GM12878 (cell line): ENCODE results near the gene IL10RA. TPM values are rescaled to one million over a fixed set of nuclear protein-coding genes. Genes with fewer than 3 reads are reported as not detected.

ENCODE experiments used
- ATAC-seq: fragments of 200-7000 bp; cut with Tn5 transposase; 3 replicates; pipeline ENCODE4 v1.9.1; 2020; ENCODE audit warnings: mild to moderate bottlenecking, moderate library complexity
- BruUV-seq: library from RNA; stranded (reverse); fragments of 400-500 nt; replicated peaks from 2 replicates; lab custom pipeline; 2021; lab: Mats Ljungman, UMichigan
- CTCF ChIA-PET: fragments of 300-600 bp; sonication (Branson Sonifier 250); formaldehyde crosslinking; extraction: SDS; loops from one replicate; lab custom pipeline; 2021; ENCODE audit warnings: inconsistent platforms; lab: Yijun Ruan, JAX
- POLR2A ChIA-PET: fragments of 350-600 bp; formaldehyde crosslinking; extraction: SDS; loops from one replicate; lab custom pipeline; 2021; ENCODE audit warnings: inconsistent platforms; lab: Charles Lee
- RAD21 ChIA-PET: fragments of 300-600 bp; sonication (Branson Sonifier 250); formaldehyde crosslinking; loops from one replicate; lab custom pipeline; 2023; ENCODE audit warnings: antibody characterized with exemption; ENCODE audit not compliant: unreplicated experiment; lab: Charles Lee
- SMC1A ChIA-PET: fragments of 300-600 bp; sonication (Branson Sonifier 250); formaldehyde crosslinking; loops from one replicate; lab custom pipeline; 2023; ENCODE audit not compliant: unreplicated experiment, uncharacterized antibody; lab: Charles Lee
- DNase-seq: peaks from one replicate; pipeline ENCODE4 v3.0.0-alpha.2; 2011; ENCODE audit warnings: low read depth, low spot score
- FAIRE-seq: peaks from 3 replicates; lab custom pipeline; 2011; peaks lifted over from hg19 to GRCh38; lab: Jason Lieb, UNC
- H2AFZ ChIP-seq: 2 replicates; pipeline ENCODE4 v1.6.0; 2011; ENCODE audit warnings: low read depth, low read length, control low read depth; ENCODE audit not compliant: control insufficient read depth
- H3K27ac ChIP-seq: 2 replicates; pipeline ENCODE4 v1.5.1; 2011; ENCODE audit warnings: control low read depth; ENCODE audit not compliant: control insufficient read depth, insufficient read depth
- H3K27me3 ChIP-seq, 2 experiments: replicated peaks in 1 of 2; 2 replicates each; pipeline versions ENCODE4 v1.6.0 to v1.6.1; 2011; ENCODE audit warnings: low read length in 1 of 2; ENCODE audit not compliant: control insufficient read depth in 2 of 2, insufficient read depth in 2 of 2
- H3K36me3 ChIP-seq, 2 experiments: 2 replicates each; pipeline ENCODE4 v1.5.1; 2011; ENCODE audit warnings: low read length in 1 of 2; ENCODE audit not compliant: control insufficient read depth in 2 of 2, insufficient read depth in 2 of 2
- H3K4me1 ChIP-seq: 2 replicates; pipeline ENCODE4 v1.6.1; 2011; ENCODE audit warnings: mild to moderate bottlenecking, low read length, moderate library complexity, mixed read lengths; ENCODE audit not compliant: control insufficient read depth, insufficient read depth
- H3K4me2 ChIP-seq: 2 replicates; pipeline ENCODE4 v1.6.0; 2011; ENCODE audit warnings: control low read depth; ENCODE audit not compliant: control insufficient read depth, insufficient read depth
- H3K4me3 ChIP-seq: fragments of 200-600 bp; sonication (generic); 2 replicates; pipeline ENCODE4 v1.5.1; 2016
- H3K79me2 ChIP-seq: 2 replicates; pipeline ENCODE4 v1.6.0; 2011; ENCODE audit warnings: low read length; ENCODE audit not compliant: control insufficient read depth, insufficient read depth
- H3K9ac ChIP-seq: 2 replicates; pipeline ENCODE4 v1.8.0; 2011; ENCODE audit warnings: low read length, control low read depth, mixed read lengths; ENCODE audit not compliant: control insufficient read depth, insufficient read depth
- H3K9me3 ChIP-seq: replicated peaks from 3 replicates; pipeline ENCODE4 v1.5.1; 2011; ENCODE audit warnings: mild to moderate bottlenecking, low read length; ENCODE audit not compliant: control insufficient read depth, insufficient read depth
- H4K20me1 ChIP-seq: 2 replicates; pipeline ENCODE4 v1.6.0; 2011; ENCODE audit not compliant: control insufficient read depth, insufficient read depth
- BCL11A ChIP-seq: IDR thresholded peaks from 2 replicates; pipeline ENCODE4 v1.6.1; 2011; ENCODE audit warnings: low read depth, low read length
- BMI1 ChIP-seq: fragments of 450-650 bp; IDR thresholded peaks from 2 replicates; pipeline ENCODE4 v1.6.1; 2016; ENCODE audit warnings: mild to moderate bottlenecking, moderate library complexity, borderline replicate concordance
- CEBPZ ChIP-seq: fragments of 150-350 bp; IDR thresholded peaks from 2 replicates; pipeline ENCODE4 v1.6.1; 2016; ENCODE audit warnings: low read depth, low read length
- CUX1 ChIP-seq: IDR thresholded peaks from 2 replicates; pipeline ENCODE4 v1.6.1; 2012; ENCODE audit warnings: improper control_type of control experiment, low read depth, low read length; ENCODE audit not compliant: insufficient replicate concordance
- E4F1 ChIP-seq: fragments of 450-650 bp; IDR thresholded peaks from 2 replicates; pipeline ENCODE4 v1.6.1; 2018; ENCODE audit warnings: borderline replicate concordance, mild to moderate bottlenecking; ENCODE audit not compliant: partially characterized antibody
- JUNB ChIP-seq: IDR thresholded peaks from 2 replicates; pipeline ENCODE4 v1.6.1; 2016; ENCODE audit warnings: antibody characterized with exemption, mild to moderate bottlenecking
- RAD51 ChIP-seq: fragments of 450-650 bp; IDR thresholded peaks from 2 replicates; pipeline ENCODE4 v1.6.1; 2016; ENCODE audit warnings: moderate library complexity, mild to moderate bottlenecking, inconsistent platforms
- RFX5 ChIP-seq: IDR thresholded peaks from 2 replicates; pipeline ENCODE4 v1.6.1; 2011; ENCODE audit warnings: low read depth, low read length, improper control_type of control experiment
- SREBF2 ChIP-seq: IDR thresholded peaks from 2 replicates; pipeline ENCODE4 v1.6.1; 2012; ENCODE audit warnings: mild to moderate bottlenecking, low read length
- ZNF217 ChIP-seq: fragments of 450-650 bp; IDR thresholded peaks from 2 replicates; pipeline ENCODE4 v1.6.1; 2017; ENCODE audit warnings: antibody characterized with exemption, mild to moderate bottlenecking
- WGBS: methylation state at CpG from one replicate; pipeline ENCODE4 v1.1.6; 2016; ENCODE audit warnings: low lambda C conversion rate; ENCODE audit not compliant: insufficient replicate concordance, insufficient coverage; ENCODE audit errors: missing lambda C conversion rate; 5-methylcytosine and 5-hydroxymethylcytosine counted together
- in situ Hi-C: fragments of 300-500 bp; cut with MboI; formaldehyde crosslinking; loops from 9 replicates; pipeline ENCODE4 v1.14.3; 2018; ENCODE audit warnings: mixed read lengths
- intact Hi-C: fragments of 100-400 bp; cut with micrococcal nuclease; formaldehyde crosslinking; loops from one replicate; pipeline ENCODE4 v1.14.2; 2022; ENCODE audit not compliant: unreplicated experiment
- polyA plus RNA-seq, 11 experiments: library from polyadenylated mRNA; depleted of rRNA in 4 of 11; unstranded in 6 of 11; stranded (reverse) in 5 of 11; fragments of >200 nt; fragmentation: Nextera tagmentation in 4 of 11; fragmentation: Illumina TruSeq in 1 of 11; extraction: Ambion mirVana in 4 of 11; extraction: Trizol in 1 of 11; gene quantifications; 1 replicate in 1 of 11; 2 replicates in 10 of 11; pipeline versions ENCODE4 v1.2.1 to v1.2.3, GENCODE V29; 2011 to 2016; ENCODE audit warnings: inconsistent platforms in 2 of 11, missing spikeins in 2 of 11, low read depth in 1 of 11
- total RNA-seq, 4 experiments: library from RNA; depleted of rRNA in 3 of 4; stranded (reverse); fragments of >200 nt in 3 of 4; fragmentation: Illumina TruSeq in 1 of 4; extraction: Trizol in 1 of 4; gene quantifications; 2 replicates each; pipeline versions ENCODE4 v1.2.1 to v1.2.3, GENCODE V29; 2013 to 2021

The IL10RA gene
- total and polyA plus RNA-seq, 10 of the 15 experiments (the other 5 are each of a cell fraction or from before 2014, with no cell fraction given) = 0.77 to 45.9 (median 9.6) TPM

- intact Hi-C loops = loop anchor here (1.0 kb wide), 1 partner anchor 13 kb away; no protein-coding TSS in a partner anchor
- in situ Hi-C loops = no loop called here
- H3K4me1 ChIP-seq = peaks cover 54% of the 10 kb centered on the region
- TF ChIP-seq RAD51 = no peak
- no peak for TF ChIP-seq SREBF2
- TF ChIP-seq BMI1 = no peak
- 0 out of 2 replicates have a peak, but pooled peaks have one; percentile 27 for TF ChIP-seq BCL11A
- TF ChIP-seq ZNF217 = peak; percentile 69
- no peak for TF ChIP-seq CEBPZ
- peak; percentile 98 for TF ChIP-seq JUNB
- no peak for TF ChIP-seq CUX1
- TF ChIP-seq E4F1 = no peak
- TF ChIP-seq RFX5 = no peak
Observed at GRCh38 chr11:117997823-117998579, 11.8 kb downstream of the IL10RA start.

More at GRCh38 chr11:117997823-117998579, 11.8 kb downstream of the IL10RA start:
- Histone ChIP-seq H2AFZ (no peak overlapping the region), H3K27me3 (no peaks in the 10 kb centered on the region), H3K36me3 (peaks cover 23 to 27% of the 10 kb centered on the region in 2 experiments), H3K9ac (0 out of 2 replicates have a peak overlapping the region, but pooled peaks have one; percentile 2), H3K27ac (peak overlapping the region; percentile 73), H3K9me3 (peaks cover 2% of the 10 kb centered on the region; the same call in 2 of the 3 replicates), H3K4me2 (peak overlapping the region; percentile 75), H4K20me1 (no peaks in the 10 kb centered on the region), H3K79me2 (no peaks in the 10 kb centered on the region), H3K4me3 (peak overlapping the region; percentile 6; the same call in 1 of the 2 replicates)
- POLR2A ChIA-PET = interaction anchor here (0.9 to 9.7 kb wide), 7 partner anchors 9 to 49 kb away, joined by 3 to 110 read pairs (median 3); partner anchors contain the start of gene IL10RA
- SMC1A ChIA-PET = interaction anchor here (0.7 to 19.0 kb wide), 15 partner anchors 4 to 181 kb away, joined by 3 to 280 read pairs (median 6); partner anchors contain the start of gene IL10RA
- 4% methylated on average over 9 of the region's 9 CpGs for WGBS
- CTCF ChIA-PET = interaction anchor here (0.8 to 3.9 kb wide), 9 partner anchors 10 to 86 kb away, joined by 3 to 35 read pairs (median 4); partner anchors contain the start of gene IL10RA
- ATAC-seq (peak; percentile 76), FAIRE-seq (no peak), DNase-seq (peak; percentile 74)
- RAD21 ChIA-PET = interaction anchor here (0.8 to 3.2 kb wide), 9 partner anchors 11 to 190 kb away, joined by 3 to 37 read pairs (median 4); partner anchors contain the start of gene IL10RA
- no TSS peak for BruUV-seq
